ENCODE results near the gene HTT. TPM values are rescaled to one million over a fixed set of nuclear protein-coding genes. Genes with fewer than 3 reads are reported as not detected.

Gene HTT
- total and polyA plus RNA-seq, 4 donors = 8.6 to 39.8 (median 16.4) TPM

DNA sequence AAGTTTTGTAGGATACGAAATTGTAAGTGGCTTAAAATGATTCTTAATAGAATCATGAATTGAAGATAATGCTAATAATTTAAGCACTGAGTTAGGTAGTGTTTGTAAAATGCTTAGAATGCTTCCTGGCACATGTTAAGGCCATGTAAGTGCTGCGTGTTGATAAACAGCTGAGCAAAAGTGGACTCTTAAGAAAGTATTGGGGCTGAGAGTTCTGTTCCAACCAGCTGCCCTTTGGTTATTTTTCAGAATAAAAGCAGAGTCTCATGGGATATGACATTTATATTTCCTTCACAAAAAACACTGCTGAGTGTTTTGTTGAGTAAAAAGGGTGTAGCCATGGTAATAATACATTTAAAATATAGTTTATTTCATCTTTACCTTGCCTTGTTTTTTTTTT, 42.5 kb downstream of the HTT start:
- no peak overlapping the region for H3K27ac ChIP-seq (ENCODE audit: low read depth in 1 of 2, low read length in 2 of 2)
- H3K36me3 ChIP-seq (ENCODE audit: control insufficient read depth in 4 of 4, insufficient read depth in 3 of 4, low read depth in 1 of 4, low read length in 3 of 4) = peaks cover 8 to 57% (median 38%) of the 10 kb centered on the region in 4 donors
- H3K4me3 ChIP-seq (ENCODE audit: low read depth in 1 of 3, low read length in 3 of 3) = no peak overlapping the region
- no peaks in the 10 kb centered on the region for H3K9me3 ChIP-seq (ENCODE audit: control insufficient read depth in 4 of 4, low read length in 3 of 4)
- no peak for DNase-seq (ENCODE audit: low spot score)
- WGBS = 91% methylated on average over 2 of the region's 2 CpGs
- H3K27me3 ChIP-seq (ENCODE audit: control insufficient read depth in 4 of 4, insufficient read depth in 4 of 4, low read length in 3 of 4) = no peaks in the 10 kb centered on the region
- TF ChIP-seq FOXA1 (IDR thresholded peaks at IDR 0.05) (no peak), JUND (IDR thresholded peaks at IDR 0.05) (no peak), ATF3 (IDR thresholded peaks at IDR 0.05) (no peak), RAD21 (IDR thresholded peaks at IDR 0.05) (no peak), RXRA (IDR thresholded peaks at IDR 0.05) (no peak), ZBTB33 (IDR thresholded peaks at IDR 0.05) (no peak), SP1 (IDR thresholded peaks at IDR 0.05) (no peak), FOXA2 (IDR thresholded peaks at IDR 0.05) (no peak), CTCF (IDR thresholded peaks at IDR 0.05; ENCODE audit: low read depth, low read length, missing input control) (no peak), NR2F2 (IDR thresholded peaks at IDR 0.05) (no peak)
- TF ChIP-seq, protein P1, sequence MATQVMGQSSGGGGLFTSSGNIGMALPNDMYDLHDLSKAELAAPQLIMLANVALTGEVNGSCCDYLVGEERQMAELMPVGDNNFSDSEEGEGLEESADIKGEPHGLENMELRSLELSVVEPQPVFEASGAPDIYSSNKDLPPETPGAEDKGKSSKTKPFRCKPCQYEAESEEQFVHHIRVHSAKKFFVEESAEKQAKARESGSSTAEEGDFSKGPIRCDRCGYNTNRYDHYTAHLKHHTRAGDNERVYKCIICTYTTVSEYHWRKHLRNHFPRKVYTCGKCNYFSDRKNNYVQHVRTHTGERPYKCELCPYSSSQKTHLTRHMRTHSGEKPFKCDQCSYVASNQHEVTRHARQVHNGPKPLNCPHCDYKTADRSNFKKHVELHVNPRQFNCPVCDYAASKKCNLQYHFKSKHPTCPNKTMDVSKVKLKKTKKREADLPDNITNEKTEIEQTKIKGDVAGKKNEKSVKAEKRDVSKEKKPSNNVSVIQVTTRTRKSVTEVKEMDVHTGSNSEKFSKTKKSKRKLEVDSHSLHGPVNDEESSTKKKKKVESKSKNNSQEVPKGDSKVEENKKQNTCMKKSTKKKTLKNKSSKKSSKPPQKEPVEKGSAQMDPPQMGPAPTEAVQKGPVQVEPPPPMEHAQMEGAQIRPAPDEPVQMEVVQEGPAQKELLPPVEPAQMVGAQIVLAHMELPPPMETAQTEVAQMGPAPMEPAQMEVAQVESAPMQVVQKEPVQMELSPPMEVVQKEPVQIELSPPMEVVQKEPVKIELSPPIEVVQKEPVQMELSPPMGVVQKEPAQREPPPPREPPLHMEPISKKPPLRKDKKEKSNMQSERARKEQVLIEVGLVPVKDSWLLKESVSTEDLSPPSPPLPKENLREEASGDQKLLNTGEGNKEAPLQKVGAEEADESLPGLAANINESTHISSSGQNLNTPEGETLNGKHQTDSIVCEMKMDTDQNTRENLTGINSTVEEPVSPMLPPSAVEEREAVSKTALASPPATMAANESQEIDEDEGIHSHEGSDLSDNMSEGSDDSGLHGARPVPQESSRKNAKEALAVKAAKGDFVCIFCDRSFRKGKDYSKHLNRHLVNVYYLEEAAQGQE (IDR thresholded peaks at IDR 0.05) = no peak
- no peak overlapping the region for H3K9ac ChIP-seq (ENCODE audit: low read depth in 1 of 2, low read length in 2 of 2)
- H3K4me1 ChIP-seq (ENCODE audit: control insufficient read depth in 4 of 4, insufficient read depth in 4 of 4, low read length in 3 of 4) = peaks cover 0 to 2% (median 0%) of the 10 kb centered on the region in 4 donors

- H3K9me3 ChIP-seq (ENCODE audit: control insufficient read depth in 4 of 4, low read length in 3 of 4) = no peaks in the 10 kb centered on the region
- H3K9ac ChIP-seq (ENCODE audit: low read depth in 1 of 2, low read length in 2 of 2) = no peak overlapping the region
- H3K27ac ChIP-seq (ENCODE audit: low read depth in 1 of 2, low read length in 2 of 2) = no peak overlapping the region
- H3K4me1 ChIP-seq (ENCODE audit: control insufficient read depth in 4 of 4, insufficient read depth in 4 of 4, low read length in 3 of 4) = no peaks in the 10 kb centered on the region
- H3K27me3 ChIP-seq (ENCODE audit: control insufficient read depth in 4 of 4, insufficient read depth in 4 of 4, low read length in 3 of 4) = no peaks in the 10 kb centered on the region
- no peak overlapping the region for H3K4me3 ChIP-seq (ENCODE audit: low read depth in 1 of 3, low read length in 3 of 3)
- WGBS = 87% methylated on average over 8 of the region's 8 CpGs
- H3K36me3 ChIP-seq (ENCODE audit: control insufficient read depth in 4 of 4, insufficient read depth in 3 of 4, low read depth in 1 of 4, low read length in 3 of 4) = peaks cover 8 to 51% (median 36%) of the 10 kb centered on the region in 4 donors
- DNase-seq (ENCODE audit: low spot score) = no peak
- no peak for TF ChIP-seq YY1 (IDR thresholded peaks at IDR 0.05)
- TF ChIP-seq HNF4G (IDR thresholded peaks at IDR 0.05) = no peak
- TF ChIP-seq GABPA (IDR thresholded peaks at IDR 0.05 in 1 of 2, conservative IDR thresholded peaks at IDR 0.05 in 1 of 2) = no peak
- no peak for TF ChIP-seq EGR1 (IDR thresholded peaks at IDR 0.05; ENCODE audit: low read depth in 2 of 2)
- TF ChIP-seq, protein P1 (IDR thresholded peaks at IDR 0.05) = no peak
- no peak for TF ChIP-seq RXRA (IDR thresholded peaks at IDR 0.05)
- TF ChIP-seq TAF1 (conservative IDR thresholded peaks at IDR 0.05) = no peak
- TF ChIP-seq RAD21 (IDR thresholded peaks at IDR 0.05) = no peak
- no peak for TF ChIP-seq FOXA2 (IDR thresholded peaks at IDR 0.05)
- no peak for TF ChIP-seq ATF3 (IDR thresholded peaks at IDR 0.05)
- no peak for TF ChIP-seq JUND (IDR thresholded peaks at IDR 0.05)
- no peak for TF ChIP-seq SP1 (IDR thresholded peaks at IDR 0.05)
- TF ChIP-seq HNF4A (conservative IDR thresholded peaks at IDR 0.05) = no peak
- no peak for TF ChIP-seq ZBTB33 (IDR thresholded peaks at IDR 0.05)
- TF ChIP-seq FOXA1 (IDR thresholded peaks at IDR 0.05) = no peak
These were observed 43.8 kb downstream of the HTT start for GRCh38 chr4:3118312-3118711.
